ENCODE results near the gene POLR1C.

The POLR1C gene

DNA sequence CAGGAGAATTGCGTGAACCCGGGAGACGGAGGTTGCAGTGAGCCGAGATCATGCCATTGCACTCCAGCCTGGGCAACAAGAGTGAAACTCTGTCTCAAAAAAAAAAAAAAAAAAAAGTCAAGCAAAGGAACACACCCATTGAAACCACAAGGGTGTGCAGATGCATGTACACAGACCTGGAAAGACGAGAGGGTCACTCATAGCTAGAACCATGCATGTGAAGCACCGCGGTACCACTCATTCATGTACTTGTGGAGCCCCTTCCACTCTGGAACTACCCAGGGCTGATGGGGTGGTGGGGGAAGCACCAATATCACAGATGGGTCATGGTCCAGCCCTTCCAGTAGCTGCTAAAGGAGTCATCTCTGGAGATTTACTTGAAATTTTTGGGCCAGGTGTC lies 46.9 kb upstream of the POLR1C start:
- Histone ChIP-seq H3K36me3 (no peaks in the 10 kb centered on the region), H3K4me3 (no peak overlapping the region), H3K27ac (no peak overlapping the region), H3K9me3 (no peaks in the 10 kb centered on the region), H3K27me3 (peaks cover 0 to 32% of the 10 kb centered on the region in 2 donors), H3K4me1 (no peaks in the 10 kb centered on the region)
- DNase-seq = no peak
- intact Hi-C loops (cut with DNase I; ENCODE audit: low total_unique reads) = no loop called here
- TF ChIP-seq, protein P1, sequence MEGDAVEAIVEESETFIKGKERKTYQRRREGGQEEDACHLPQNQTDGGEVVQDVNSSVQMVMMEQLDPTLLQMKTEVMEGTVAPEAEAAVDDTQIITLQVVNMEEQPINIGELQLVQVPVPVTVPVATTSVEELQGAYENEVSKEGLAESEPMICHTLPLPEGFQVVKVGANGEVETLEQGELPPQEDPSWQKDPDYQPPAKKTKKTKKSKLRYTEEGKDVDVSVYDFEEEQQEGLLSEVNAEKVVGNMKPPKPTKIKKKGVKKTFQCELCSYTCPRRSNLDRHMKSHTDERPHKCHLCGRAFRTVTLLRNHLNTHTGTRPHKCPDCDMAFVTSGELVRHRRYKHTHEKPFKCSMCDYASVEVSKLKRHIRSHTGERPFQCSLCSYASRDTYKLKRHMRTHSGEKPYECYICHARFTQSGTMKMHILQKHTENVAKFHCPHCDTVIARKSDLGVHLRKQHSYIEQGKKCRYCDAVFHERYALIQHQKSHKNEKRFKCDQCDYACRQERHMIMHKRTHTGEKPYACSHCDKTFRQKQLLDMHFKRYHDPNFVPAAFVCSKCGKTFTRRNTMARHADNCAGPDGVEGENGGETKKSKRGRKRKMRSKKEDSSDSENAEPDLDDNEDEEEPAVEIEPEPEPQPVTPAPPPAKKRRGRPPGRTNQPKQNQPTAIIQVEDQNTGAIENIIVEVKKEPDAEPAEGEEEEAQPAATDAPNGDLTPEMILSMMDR (IDR thresholded peaks at IDR 0.05) = no peak

DNA sequence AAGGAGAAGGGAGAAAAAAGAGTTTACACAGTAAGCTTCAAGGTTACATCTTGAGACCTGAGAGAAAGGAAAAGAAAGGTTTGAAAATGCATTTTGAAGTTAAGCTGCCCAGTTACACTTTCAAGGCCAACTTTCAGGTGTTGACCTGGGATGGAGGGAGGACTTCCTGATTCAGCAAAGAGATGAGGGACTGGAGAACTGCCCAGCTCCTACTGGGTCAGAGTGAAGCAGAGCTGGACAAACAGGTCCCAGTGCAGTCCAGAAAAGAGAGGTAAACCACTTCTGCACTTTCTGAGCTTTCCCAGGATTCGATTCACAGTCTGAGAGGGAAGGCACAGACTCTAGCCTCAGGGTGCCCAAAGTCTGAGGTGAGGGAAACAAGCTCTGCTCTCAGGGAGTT lies 45.5 kb upstream of the POLR1C start:
- no peaks in the 10 kb centered on the region for H3K9me3 ChIP-seq
- H3K4me1 ChIP-seq = no peaks in the 10 kb centered on the region
- no peak for DNase-seq
- peaks cover 0 to 19% of the 10 kb centered on the region in 2 donors for H3K27me3 ChIP-seq
- no peak overlapping the region for H3K4me3 ChIP-seq
- intact Hi-C loops (cut with DNase I; ENCODE audit: low total_unique reads) = no loop called here
- no peaks in the 10 kb centered on the region for H3K36me3 ChIP-seq
- H3K27ac ChIP-seq = no peak overlapping the region
- TF ChIP-seq, protein P1 (IDR thresholded peaks at IDR 0.05) = no peak

DNA sequence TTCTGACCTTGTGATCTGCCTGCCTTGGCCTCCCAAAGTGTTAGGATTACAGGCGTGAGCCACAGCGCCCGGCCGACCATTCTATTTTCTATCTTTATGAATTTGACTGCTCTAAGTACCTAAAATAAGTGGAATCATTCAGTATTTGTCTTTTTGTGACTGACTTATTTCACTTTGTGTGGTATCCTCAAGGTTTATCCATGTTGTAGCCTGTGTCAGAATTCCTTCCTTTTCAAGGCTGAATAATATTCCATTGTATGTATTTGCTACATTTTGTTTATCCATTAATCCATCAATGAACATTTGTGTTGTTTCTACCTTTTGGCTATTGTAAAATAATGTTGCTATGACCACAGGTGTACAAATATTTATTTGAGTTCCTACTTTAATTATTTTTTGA lies 44.4 kb upstream of the POLR1C start:
- intact Hi-C loops (cut with DNase I; ENCODE audit: low total_unique reads) = no loop called here
- TF ChIP-seq, protein P1 (IDR thresholded peaks at IDR 0.05) = no peak

DNA sequence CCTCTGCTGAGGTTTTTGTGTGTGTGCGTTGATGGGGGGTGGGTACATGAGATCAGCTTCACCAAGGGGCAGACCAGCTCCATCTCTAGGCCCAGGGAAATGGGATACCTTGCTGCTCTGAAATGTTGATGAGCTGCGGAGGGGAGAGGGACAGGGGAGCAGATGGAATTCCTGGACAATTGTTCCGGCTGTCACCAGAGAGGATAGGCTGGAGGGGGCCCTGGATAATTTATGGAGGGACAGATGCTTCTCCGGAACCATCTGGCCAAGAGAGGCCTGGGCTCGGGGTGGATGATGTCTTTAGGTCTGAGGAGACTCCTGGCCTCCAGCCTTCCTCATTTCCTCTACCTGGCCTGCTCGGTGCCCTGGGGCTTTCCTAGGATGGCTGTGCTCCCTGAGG lies 41.4 kb upstream of the POLR1C start:
- H3K27ac ChIP-seq = no peak overlapping the region
- no peak for DNase-seq
- no peak overlapping the region for H3K4me3 ChIP-seq
- H3K27me3 ChIP-seq = no peaks in the 10 kb centered on the region
- H3K36me3 ChIP-seq = no peaks in the 10 kb centered on the region
- TF ChIP-seq, protein P1 (IDR thresholded peaks at IDR 0.05) = no peak
- no peaks in the 10 kb centered on the region for H3K9me3 ChIP-seq
- intact Hi-C loops (cut with DNase I; ENCODE audit: low total_unique reads) = no loop called here
- peaks cover 0 to 27% (median 20%) of the 10 kb centered on the region in 4 donors for H3K4me1 ChIP-seq

More for the DNA sequence above, 44.4 kb upstream of the POLR1C start:
- DNase-seq = no peak
- Histone ChIP-seq H3K27me3 (peaks cover 0 to 19% of the 10 kb centered on the region in 2 donors), H3K27ac (no peak overlapping the region), H3K4me1 (peaks cover 0 to 5% (median 4%) of the 10 kb centered on the region in 4 donors), H3K4me3 (no peak overlapping the region), H3K36me3 (no peaks in the 10 kb centered on the region), H3K9me3 (no peaks in the 10 kb centered on the region)

DNA sequence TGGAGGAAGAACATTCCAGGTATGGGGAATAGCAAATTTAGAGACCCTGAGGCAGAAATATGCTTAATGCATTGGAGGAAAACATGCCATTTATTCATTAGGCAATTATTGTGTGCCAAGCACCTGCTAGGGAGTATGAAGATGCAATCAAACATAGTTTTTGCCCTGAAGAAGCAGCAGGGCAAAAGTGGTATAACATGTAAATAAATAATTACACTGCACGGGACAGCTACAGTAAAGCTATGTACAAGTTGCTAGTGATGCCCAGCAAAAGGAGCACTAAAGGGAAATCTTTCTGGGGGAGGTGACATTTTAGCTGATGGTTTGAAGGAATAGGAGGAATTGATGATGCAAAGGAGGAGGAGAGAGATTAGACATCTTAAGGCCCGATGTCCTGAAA lies 40.1 kb upstream of the POLR1C start:
- no peaks in the 10 kb centered on the region for H3K36me3 ChIP-seq
- DNase-seq = no peak
- TF ChIP-seq, protein P1 (IDR thresholded peaks at IDR 0.05) = no peak
- H3K27ac ChIP-seq = peak overlapping the region; percentile 73 to 81
- intact Hi-C loops (cut with DNase I; ENCODE audit: low total_unique reads) = no loop called here
- H3K4me3 ChIP-seq = peak overlapping the region; percentile 59 to 71
- no peaks in the 10 kb centered on the region for H3K27me3 ChIP-seq
- H3K9me3 ChIP-seq = no peaks in the 10 kb centered on the region
- peaks cover 0 to 27% (median 20%) of the 10 kb centered on the region in 4 donors for H3K4me1 ChIP-seq

Measured in tibial artery (tissue), 4 donors.